ENCODE data around the gene KDM2B.
A peak's percentile ranks its signal among the peaks of the same experiment; 100 is the strongest.
"Not testable (repeated sequence)": the region's sequence is repeated elsewhere in the genome, so short reads cannot be mapped to it uniquely, and the experiment has no call there.

KDM2B gene

GRCh38 chr12:121584885-121585284 lies 4.1 kb upstream of the KDM2B start:
- not testable (repeated sequence) for DNase-seq (ENCODE audit: low spot score)

DNA sequence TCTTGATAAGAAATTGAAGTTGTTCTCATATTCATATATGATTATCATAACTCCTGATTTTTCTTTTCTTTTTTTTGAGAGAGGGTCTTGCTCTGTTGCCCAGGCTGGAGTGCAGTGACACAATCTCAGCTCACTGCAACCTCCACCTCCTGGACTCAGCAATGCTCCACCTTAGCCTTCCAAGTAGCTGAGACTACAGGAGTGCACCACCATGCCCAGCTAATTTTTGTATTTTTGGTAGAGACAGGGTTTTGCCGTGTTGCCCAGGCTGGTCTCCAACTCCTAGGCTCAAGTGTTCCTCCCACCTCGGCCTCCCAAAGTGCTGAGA lies 2.5 kb upstream of the KDM2B start:
- DNase-seq (ENCODE audit: low spot score) = not testable (repeated sequence)

- DNase-seq (ENCODE audit: low spot score) = no peak
Observed at GRCh38 chr12:121582583-121583333, 1.9 kb upstream of the KDM2B start.

DNA sequence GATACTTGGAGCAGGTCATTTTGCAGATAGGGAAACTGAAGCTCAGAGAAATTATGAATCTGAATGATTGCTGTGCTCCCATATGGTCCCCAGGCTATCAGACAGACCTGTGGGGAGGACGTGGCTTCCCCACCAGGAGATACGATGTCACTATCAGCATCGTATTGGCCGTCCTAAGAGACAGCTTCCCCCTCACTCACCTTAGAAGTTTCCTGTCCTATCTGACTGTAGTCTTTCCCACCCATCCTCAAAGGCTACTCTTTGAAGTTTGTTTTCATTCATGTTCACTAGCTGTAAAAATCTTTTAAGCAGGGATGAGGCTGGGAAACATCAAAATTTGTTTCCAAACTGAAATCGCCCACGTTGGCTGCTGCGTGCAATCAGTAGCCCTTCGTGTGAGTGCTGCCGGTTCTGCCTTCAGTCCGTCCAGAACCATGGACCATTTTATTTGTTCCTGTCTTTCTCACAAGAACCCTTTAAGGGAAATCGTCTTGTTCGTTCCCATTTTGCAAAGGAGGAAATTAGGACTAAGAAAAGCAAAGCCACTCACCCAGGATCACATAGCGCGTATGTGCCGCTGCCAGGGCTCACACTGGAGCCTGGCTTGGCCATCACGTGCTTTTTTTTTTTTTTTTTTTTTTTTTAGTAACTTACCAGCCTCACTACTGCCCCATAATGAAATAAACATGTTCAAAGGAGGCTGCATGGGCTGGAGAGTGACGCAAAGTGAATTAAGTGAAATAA lies 1.0 kb upstream of the KDM2B start:
- no peak for DNase-seq (ENCODE audit: low spot score)

GRCh38 chr12:121579981-121580868 lies 598 bp downstream of the KDM2B start:
- peak; percentile 69 for DNase-seq (ENCODE audit: low spot score)

DNA sequence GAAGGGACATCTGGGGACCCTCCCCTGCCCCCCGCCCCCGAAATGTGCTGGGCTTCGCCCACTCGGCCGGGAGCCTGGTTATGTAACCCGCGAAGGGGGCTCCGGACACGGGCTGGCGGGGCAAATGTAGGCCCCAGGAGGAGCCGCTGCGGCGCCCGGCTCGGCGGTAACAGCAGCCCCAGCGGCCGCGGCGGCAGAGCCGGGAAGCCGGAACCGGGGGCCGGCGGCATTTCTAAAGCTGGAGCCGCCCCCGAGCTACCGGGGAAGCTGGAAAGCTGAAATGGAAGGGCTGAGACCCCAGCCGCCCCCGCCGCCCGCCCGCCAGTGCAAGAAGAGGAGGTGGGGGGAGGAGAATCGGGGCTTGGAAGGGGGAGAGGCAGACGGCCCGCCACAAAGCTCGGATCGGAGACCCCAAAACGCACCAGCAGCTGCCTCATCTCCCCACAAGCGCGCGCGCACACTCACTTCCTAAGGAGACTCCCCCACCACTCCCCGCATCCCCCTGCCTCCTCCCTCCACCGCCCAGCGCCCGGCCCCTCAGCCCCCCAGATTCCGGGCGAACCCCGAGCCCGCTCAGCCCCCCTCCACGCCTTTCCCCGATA lies 1.5 kb downstream of the KDM2B start:
- DNase-seq (ENCODE audit: low spot score) = no peak

- DNase-seq (ENCODE audit: low spot score) = no peak
Observed at GRCh38 chr12:121578230-121579189, 2.3 kb downstream of the KDM2B start.

GRCh38 chr12:121577443-121578180 lies 3.2 kb downstream of the KDM2B start:
- DNase-seq (ENCODE audit: low spot score) = no peak

- DNase-seq (ENCODE audit: low spot score) = no peak
Observed at GRCh38 chr12:121576851-121577391, 3.9 kb downstream of the KDM2B start.

DNA sequence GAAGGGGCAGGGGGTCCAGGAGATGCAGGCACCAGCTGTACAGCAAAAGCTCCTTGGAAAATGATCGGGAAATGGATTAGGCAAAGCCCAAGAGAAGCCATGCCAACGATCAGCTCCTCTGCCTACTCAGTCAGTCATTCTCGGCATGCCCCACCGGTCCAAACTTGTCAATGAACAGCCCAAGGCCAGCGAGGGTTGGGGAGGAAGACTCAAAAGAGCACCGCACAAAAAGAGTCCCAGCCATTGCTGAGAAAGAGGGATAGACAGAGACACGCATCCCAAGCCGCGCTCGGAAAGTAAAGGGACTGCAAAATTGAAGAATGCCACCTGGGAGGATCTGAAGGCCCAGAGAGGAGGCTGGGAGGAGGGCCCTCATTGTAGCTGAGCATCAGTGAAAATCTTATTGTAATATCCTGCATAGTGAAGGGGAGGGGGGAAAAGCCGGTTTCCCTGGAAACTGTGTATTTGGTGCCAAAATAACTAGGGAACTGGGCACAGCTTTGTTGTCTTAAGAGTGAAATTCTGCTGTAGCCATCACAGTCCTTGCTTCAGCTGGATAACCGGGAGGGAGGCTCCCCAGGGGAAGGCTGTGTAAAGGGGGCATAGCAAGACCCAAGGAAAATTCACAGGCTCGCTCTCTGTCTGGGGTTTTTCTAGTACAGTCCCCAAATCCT lies 4.7 kb downstream of the KDM2B start:
- no peak for DNase-seq (ENCODE audit: low spot score)

DNA sequence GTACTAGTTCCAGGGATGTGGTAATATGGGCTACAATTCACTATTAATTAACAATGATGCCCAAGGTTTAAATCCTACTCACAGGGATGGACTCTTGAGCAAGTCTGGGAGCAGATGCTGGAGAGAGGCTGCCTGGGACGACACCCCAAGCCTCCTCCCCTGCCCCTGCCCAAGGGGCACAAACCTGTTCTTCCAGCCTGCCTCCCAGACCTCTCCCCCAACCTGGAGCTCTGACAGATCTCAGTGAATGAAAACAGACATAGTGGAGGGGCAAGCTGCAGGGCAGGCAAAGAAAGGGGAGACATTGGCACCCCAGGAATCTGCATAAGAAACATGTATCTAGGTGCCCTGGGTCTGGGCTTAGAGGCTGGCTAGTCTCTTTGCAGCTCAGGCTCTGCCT lies 5.8 kb downstream of the KDM2B start:
- no peak for DNase-seq (ENCODE audit: low spot score)

GRCh38 chr12:121574025-121574424 lies 6.8 kb downstream of the KDM2B start:
- no peak for DNase-seq (ENCODE audit: low spot score)

DNA sequence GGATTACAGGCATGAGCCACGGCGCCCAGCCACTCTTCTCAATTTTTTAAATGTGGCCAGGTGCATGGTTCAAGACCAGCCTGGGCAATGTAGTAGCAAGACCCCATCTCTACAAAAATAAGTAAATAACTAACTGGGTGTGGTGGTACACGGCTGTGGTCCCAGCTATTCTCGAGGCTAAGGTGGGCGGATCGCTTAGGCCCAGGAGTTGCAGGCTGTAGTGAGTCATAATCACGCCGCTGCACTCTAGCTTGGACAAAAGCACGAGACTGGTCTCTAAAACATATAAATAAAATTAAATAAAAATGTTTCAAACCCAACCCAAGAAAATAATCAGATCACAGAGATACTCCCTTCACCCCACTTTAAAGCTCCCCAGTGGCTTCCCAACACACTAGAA lies 8.9 kb downstream of the KDM2B start:
- DNase-seq (ENCODE audit: low spot score) = no peak

- no peak for DNase-seq (ENCODE audit: low spot score)
Observed at GRCh38 chr12:121570467-121571283, 10.1 kb downstream of the KDM2B start.

GRCh38 chr12:121568971-121569751 lies 11.7 kb downstream of the KDM2B start:
- no peak for DNase-seq (ENCODE audit: low spot score)

GRCh38 chr12:121568518-121568917 lies 12.3 kb downstream of the KDM2B start:
- DNase-seq (ENCODE audit: low spot score) = no peak

DNA sequence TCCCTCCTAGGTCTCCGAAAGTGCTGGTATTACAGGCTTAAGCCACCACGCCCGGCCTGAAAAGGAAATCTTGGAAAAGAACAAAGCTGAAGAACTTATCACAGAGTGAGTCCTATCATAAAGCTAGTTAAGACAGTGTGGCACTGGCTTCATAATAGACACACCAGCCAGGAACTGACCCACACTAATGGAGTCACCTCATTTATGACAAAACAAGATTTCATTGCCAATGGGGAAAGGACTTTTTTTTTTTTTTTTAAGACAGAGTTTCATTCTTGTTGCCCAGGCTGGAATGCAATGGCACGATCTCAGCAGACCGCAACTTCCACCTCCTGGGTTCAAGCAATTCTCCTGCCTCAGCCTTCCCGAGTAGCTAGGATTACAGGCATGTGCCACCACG lies 15.7 kb downstream of the KDM2B start:
- DNase-seq (ENCODE audit: low spot score) = no peak

GRCh38 chr12:121562488-121562887 lies 18.3 kb downstream of the KDM2B start:
- no peak for DNase-seq (ENCODE audit: low spot score)
